GM19328 (cell line): Measurements from ENCODE around the gene ATG4C.
A peak's percentile ranks its signal among the peaks of the same experiment; 100 is the strongest.

ENCODE experiments used
- ATAC-seq: cut with Tn5 transposase; IDR thresholded peaks from one replicate; pipeline ENCODE4 v1.9.1; 2021; ENCODE audit warnings: mild to moderate bottlenecking, moderate library complexity; ENCODE audit not compliant: unreplicated experiment

ATG4C gene

DNA sequence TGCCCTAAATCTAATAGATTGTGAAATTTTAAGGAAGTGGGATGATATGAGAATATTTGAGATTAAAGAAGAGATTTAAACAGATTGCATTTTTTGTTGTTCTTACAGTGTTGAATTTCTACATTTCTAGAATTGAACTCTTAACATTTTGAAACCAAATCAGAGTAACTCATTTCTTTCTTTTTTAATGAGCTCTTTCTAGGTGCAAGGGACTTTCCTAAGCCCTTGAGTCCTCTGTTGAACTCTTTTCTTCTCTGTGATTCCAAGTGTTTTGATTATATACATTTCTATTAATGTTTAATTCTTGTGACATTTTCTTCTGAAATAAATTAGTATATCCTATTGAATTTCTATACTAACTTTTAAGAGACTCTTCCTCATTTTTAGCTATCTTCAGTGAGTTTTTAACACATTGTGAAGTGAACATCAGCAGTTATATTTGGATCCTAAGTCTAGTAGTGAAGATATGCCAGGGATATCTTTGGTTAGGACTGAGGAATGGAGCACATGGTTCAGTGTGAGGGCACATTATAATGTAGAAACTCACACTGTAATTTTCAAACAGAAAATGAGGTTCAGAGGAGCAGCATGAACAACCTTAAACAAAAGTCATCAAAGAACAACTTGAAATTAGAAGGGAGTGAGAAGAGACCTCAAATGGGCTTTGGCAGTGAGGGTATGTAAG lies 53.1 kb downstream of the ATG4C start:
- ATAC-seq = no peak

- ATAC-seq = no peak
Measured at GRCh38 chr1:62840555-62840954, 56.6 kb downstream of the ATG4C start.

DNA sequence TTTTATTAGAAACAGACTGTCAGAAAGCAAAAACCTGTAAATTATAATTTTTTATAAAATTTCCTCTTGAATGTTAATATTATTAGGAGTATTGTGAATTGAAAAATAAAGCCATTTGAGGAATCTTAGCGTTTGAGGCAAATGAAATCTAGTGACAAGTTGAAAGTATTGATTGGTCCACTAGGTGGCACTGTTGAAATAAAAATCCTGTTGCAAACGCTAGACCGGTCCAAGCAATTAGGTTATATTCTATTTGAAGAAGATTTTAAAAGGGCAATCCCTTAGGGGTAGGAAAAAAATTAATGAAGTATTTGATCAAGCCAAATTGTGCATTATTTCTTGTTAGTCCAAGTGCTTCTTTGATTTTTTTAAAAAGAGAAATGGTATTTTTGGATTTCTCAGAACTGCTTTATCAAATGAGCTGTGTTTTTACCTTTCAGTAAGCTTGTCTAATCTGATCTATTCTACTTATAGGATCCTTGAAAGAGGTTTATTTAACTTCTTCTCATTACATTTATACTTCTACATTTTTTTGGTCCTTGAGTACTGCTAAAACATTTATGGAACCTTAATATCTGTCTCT lies 57.7 kb downstream of the ATG4C start:
- ATAC-seq = peak; percentile 64

DNA sequence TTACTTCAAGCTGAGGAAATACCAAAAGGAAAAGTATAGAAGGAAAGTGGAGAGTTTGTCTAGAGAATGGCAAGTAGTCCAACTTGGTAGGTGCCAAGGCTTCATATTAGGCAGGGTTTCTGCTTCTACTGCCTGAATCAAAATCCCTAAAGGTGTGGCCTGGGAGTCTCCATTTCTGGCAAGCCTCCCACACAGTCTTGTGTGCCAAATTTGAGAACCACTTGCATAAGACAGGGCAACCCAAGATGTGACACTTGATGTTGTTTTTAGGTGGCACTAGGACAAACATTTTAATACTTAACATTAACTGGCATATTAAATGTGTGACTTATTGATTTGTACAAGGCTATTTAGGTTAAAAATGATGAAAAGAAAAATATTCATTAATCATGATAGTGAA lies 60.1 kb downstream of the ATG4C start:
- ATAC-seq = no peak

DNA sequence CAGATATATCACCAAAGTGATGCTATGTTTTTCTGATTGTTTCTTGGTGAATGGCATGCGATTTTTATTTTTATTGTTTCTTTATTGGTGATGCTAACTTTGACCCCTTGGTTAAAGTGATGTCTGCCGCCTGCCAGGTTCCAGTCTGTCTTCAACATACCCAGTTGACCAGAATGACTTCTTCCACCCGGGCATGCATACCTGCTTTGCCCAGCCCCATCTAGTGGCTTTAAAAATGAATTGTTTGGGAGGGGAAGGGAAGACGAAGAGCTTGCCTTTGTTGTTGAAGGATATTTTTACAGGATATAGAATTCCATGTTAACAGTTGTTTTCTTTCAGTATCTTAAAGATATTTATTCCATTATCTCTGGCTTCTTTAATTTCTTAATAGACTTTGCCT lies 65.1 kb downstream of the ATG4C start:
- ATAC-seq = no peak

DNA sequence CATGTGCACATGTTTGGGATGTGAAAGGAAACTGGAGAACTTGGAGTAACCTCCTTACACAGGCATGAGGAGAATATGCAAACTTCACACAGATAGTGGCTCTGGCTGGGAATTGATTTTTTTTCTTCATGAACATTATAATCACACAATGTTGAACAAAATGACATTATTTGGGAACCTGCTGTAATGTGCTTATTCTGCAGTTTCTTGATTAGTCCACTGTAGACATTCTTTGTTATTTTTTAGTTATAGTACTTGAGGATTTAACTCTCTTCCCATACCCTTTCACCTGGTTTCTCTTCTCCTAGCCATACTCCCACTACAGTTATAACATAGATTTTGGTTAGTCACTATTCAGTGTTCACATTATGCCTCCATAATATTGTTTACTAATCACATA lies 68.3 kb downstream of the ATG4C start:
- ATAC-seq = no peak

DNA sequence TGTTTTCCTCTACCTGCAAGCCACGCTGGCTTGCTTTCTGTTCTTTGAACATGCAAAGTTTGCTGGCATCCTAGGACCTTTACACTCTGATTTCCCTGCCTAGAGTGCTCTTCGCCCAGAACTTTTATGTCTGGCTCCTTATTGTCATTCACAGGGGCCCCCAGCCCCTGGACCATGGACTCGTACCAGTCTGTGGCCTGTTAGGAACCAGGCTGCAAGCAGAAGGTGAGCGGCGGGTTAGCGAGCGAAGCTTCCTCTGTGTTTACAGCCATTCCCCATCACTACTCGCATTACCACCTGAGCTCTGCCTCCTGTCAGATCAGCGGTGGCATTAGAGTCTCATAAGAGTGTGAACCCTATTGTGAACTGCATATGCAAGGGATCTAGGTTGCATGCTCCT lies 73.0 kb downstream of the ATG4C start:
- ATAC-seq = no peak

DNA sequence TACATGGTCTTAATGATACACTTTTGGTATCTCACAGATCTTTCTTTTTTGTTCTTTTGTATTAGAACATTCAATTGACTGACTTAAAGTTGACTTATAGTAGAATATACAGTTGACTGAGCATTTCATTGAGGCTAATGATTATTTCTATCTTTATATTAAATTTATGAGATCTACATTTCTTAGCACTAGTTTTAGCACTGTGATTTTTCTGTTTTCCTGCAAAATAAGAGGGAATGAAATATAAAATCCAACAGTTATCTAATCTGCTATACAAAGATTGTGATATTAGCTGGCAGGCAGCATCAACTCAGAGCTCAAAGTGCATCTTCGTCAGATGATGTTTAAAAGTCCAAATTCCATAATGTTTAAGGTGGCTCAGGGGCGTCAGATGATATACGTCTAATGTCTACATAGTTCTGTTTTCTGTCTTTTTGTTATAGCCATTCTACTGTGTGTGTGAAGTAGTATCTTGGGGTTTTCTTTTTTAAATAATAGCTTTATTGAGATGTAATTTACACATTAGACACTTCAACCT lies 85.4 kb downstream of the ATG4C start:
- ATAC-seq = no peak

- ATAC-seq = no peak
Measured at GRCh38 chr1:62870148-62870547, 86.2 kb downstream of the ATG4C start.

DNA sequence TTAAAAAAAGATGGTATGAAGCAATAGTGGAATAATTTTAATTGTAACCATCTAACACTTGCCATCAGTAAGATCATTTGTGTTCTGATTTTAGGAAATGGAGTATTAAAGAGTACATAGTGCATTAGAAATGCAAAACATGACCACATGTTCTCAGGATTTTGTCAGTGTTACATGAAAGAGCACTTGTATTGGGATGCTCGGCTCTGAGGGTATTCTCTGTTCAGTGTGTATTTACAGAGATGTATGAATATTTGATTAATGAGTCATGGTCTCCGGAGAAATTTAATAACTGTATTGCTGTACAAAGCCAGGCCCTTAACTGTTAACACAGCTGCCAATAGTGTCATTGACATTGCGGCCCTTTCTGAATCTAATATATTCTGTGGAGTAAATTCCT lies 91.7 kb downstream of the ATG4C start:
- ATAC-seq = no peak

DNA sequence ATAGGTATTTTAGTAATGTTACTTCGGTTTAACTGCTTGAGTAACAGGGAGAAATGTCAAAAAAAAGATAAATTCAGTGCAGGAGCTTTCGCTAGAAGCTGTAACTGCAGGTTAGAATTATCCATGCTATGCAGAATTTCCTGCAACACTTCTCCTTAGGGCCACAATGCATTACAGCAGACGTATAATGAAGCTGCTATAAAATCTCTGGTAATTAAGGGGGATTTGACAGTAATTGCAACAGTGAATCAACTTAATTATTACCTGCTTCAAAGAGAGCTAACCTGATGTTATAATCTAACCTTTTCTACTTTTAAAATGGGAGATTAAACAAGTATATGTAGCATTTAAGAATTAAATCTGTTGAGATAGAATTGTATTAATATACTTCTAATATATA lies 92.6 kb downstream of the ATG4C start:
- no peak for ATAC-seq

GRCh38 chr1:62877579-62877978 lies 93.6 kb downstream of the ATG4C start:
- ATAC-seq = no peak

DNA sequence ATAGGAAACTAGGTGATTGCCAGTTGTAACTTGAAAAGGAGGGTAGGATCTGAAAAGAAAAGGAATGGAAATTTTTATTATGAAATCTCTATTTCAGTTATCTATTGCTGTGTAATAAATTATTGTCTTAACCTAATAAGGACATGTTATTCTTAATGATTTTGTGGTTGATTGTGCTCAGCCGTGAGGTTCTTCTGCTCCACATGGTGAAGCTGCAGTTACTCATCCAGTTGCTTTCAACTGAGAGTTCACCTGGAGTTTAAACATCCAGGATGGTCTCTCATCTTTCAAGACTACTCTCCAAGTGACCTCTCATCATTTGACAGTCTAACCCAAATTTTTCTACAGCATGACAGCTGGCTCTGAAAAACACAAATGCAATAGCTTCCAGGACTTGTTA lies 96.0 kb downstream of the ATG4C start:
- ATAC-seq = no peak

DNA sequence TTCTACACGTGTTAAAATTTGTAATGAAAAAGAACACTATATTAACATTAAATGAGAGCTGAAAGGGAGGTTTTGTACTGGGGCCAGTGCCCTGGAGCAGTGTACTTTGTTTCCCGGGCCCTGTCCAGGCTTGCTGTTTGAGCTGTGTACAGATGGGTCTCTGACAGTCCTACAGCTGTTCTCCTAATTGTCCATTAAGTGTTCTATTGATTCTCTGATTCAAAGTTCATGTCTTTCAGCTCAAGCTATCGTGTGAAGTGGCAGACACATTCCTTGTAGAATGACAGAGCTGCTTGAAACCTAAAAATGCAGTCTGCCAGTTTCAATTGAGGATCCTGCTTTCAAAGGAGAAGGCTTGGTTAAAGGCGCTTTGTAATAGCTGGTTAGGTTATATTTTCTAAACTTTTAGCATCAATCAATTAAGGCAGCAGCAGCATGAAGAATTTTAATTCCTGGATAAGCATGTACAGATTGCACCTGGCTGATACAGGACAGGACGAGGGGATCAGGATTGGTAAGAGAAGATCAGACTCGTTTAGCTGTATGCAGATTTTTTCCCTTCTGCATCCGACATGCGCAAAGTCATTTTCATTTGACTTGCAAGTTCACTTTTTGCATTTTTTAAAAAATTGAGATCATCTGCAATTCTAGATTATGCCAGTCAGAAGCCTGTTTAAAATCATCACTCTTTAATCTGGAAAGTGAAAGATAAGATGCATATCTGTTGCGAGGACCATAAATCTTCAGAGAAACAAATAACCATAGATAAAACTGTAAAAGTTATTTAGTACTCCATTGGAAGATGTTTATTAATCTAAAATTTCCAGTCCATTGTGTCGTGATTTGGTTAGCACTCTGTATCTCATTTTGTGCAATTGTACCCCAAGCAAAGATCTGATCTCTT lies 98.5 kb downstream of the ATG4C start:
- ATAC-seq = no peak

- ATAC-seq = no peak
Measured at GRCh38 chr1:62884156-62884740, 100.3 kb downstream of the ATG4C start.

GRCh38 chr1:62887799-62888507 lies 104.0 kb downstream of the ATG4C start:
- no peak for ATAC-seq

DNA sequence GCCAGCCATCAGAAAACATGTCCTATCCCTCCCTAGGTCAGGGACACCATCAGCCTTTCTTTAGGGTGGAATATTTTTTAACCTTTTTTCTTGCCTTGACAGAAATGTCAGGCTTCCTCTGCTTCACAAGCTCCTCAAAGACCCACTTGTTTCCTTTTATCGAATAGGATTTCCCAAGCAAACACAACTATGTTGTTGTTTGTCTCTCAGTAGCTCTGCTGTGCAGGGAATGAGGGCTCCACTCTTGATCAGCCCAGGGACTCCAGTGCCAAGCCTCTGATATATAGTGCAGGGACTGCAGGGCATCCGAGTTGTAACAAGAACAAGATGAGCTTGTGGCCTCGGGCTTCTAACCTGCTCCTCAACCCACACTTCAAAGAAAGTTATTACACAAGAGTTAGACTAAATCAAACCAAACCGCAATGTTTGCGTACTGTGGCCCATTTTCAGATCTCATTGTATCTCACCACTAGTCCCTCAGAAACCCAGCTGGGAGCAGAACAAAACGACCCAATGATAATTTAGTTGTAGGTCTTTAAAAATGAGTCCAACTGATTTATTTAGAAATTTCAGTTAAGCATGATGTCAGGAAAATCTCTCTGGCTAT lies 108.1 kb downstream of the ATG4C start:
- ATAC-seq = no peak

- no peak for ATAC-seq
Measured at GRCh38 chr1:62897788-62898187, 113.9 kb downstream of the ATG4C start.

- no peak for ATAC-seq
Measured at GRCh38 chr1:62900566-62900965, 116.6 kb downstream of the ATG4C start.

- ATAC-seq = no peak
Measured at GRCh38 chr1:62901650-62902049, 117.7 kb downstream of the ATG4C start.
